Measurements from ENCODE around the gene MAP1LC3B2. TPM values are rescaled to one million over a fixed set of nuclear protein-coding genes. Genes with fewer than 3 reads are reported as not detected.

Gene MAP1LC3B2
- total RNA-seq, 1 donor from 2014 or later: 0.86 TPM

GRCh38 chr12:116547955-116548501, 11.2 kb upstream of the MAP1LC3B2 start:
- Mint-ChIP-seq H3K9me3 (ENCODE audit: low read depth) (no peaks in the 10 kb centered on the region), H3K27ac (no peak overlapping the region), H3K27me3 (peaks cover 9% of the 10 kb centered on the region), H3K36me3 (ENCODE audit: insufficient read depth) (no peaks in the 10 kb centered on the region), H3K4me3 (ENCODE audit: low read depth) (no peak overlapping the region), H3K4me1 (ENCODE audit: low read depth) (peaks cover 4% of the 10 kb centered on the region)
- TF ChIP-seq CTCF (IDR thresholded peaks at IDR 0.05; ENCODE audit: unreplicated experiment): no peak
- DNase-seq (ENCODE audit: low spot score, unreplicated experiment): no peak

- H3K27ac Mint-ChIP-seq: no peak overlapping the region
Observed at GRCh38 chr12:116549993-116550392, 9.2 kb upstream of the MAP1LC3B2 start.

GRCh38 chr12:116551151-116551550, 8.0 kb upstream of the MAP1LC3B2 start:
- no peak overlapping the region for H3K4me3 Mint-ChIP-seq (ENCODE audit: low read depth)
- H3K27me3 Mint-ChIP-seq: peaks cover 3% of the 10 kb centered on the region
- TF ChIP-seq CTCF (IDR thresholded peaks at IDR 0.05; ENCODE audit: unreplicated experiment): no peak
- peaks cover under 1% of the 10 kb centered on the region for H3K4me1 Mint-ChIP-seq (ENCODE audit: low read depth)
- no peaks in the 10 kb centered on the region for H3K9me3 Mint-ChIP-seq (ENCODE audit: low read depth)
- DNase-seq (ENCODE audit: low spot score, unreplicated experiment): no peak
- no peaks in the 10 kb centered on the region for H3K36me3 Mint-ChIP-seq (ENCODE audit: insufficient read depth)
- no peak overlapping the region for H3K27ac Mint-ChIP-seq

More at GRCh38 chr12:116549993-116550392, 9.2 kb upstream of the MAP1LC3B2 start:
- Mint-ChIP-seq H3K4me3 (ENCODE audit: low read depth) (no peak overlapping the region), H3K27me3 (peaks cover 3% of the 10 kb centered on the region), H3K4me1 (ENCODE audit: low read depth) (peaks cover 4% of the 10 kb centered on the region), H3K9me3 (ENCODE audit: low read depth) (no peaks in the 10 kb centered on the region), H3K36me3 (ENCODE audit: insufficient read depth) (no peaks in the 10 kb centered on the region)
- DNase-seq (ENCODE audit: low spot score, unreplicated experiment): no peak
- no peak for TF ChIP-seq CTCF (IDR thresholded peaks at IDR 0.05; ENCODE audit: unreplicated experiment)

- Mint-ChIP-seq H3K27ac (no peak overlapping the region), H3K4me1 (ENCODE audit: low read depth) (no peaks in the 10 kb centered on the region), H3K36me3 (ENCODE audit: insufficient read depth) (no peaks in the 10 kb centered on the region), H3K27me3 (peaks cover 3% of the 10 kb centered on the region), H3K4me3 (ENCODE audit: low read depth) (no peak overlapping the region), H3K9me3 (ENCODE audit: low read depth) (no peaks in the 10 kb centered on the region)
- DNase-seq (ENCODE audit: low spot score, unreplicated experiment): no peak
- no peak for TF ChIP-seq CTCF (IDR thresholded peaks at IDR 0.05; ENCODE audit: unreplicated experiment)
Observed at GRCh38 chr12:116551619-116551951, 7.6 kb upstream of the MAP1LC3B2 start.

GRCh38 chr12:116551952-116552772, 7.0 kb upstream of the MAP1LC3B2 start:
- Mint-ChIP-seq H3K27me3 (peaks cover 3% of the 10 kb centered on the region), H3K27ac (no peak overlapping the region), H3K36me3 (ENCODE audit: insufficient read depth) (no peaks in the 10 kb centered on the region), H3K4me1 (ENCODE audit: low read depth) (no peaks in the 10 kb centered on the region), H3K4me3 (ENCODE audit: low read depth) (no peak overlapping the region), H3K9me3 (ENCODE audit: low read depth) (no peaks in the 10 kb centered on the region)
- no peak for DNase-seq (ENCODE audit: low spot score, unreplicated experiment)
- no peak for TF ChIP-seq CTCF (IDR thresholded peaks at IDR 0.05; ENCODE audit: unreplicated experiment)

All from progenitor cell of endocrine pancreas (in vitro differentiated cells).